ENCODE results near the gene KLHDC7A.

DNA sequence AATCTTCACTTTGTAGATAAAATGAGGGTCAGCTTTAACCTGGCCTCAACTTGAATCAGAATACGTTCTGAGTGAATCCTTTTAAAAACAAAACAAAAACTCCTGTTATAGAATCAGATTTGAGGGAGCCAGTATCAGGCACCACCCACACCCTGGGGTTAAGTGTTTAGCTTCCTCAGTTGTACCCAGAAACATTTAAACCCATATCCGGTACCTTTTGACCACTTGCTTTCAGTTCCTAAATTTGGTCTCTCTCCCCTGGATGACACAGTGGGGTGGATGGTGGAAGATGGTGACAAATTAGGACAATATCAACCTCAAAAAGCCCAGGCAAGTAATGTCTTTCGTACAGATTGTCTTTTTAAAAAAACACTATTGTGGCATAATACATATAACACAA, 10.4 kb downstream of the KLHDC7A start:
- TF ChIP-seq, protein P1, sequence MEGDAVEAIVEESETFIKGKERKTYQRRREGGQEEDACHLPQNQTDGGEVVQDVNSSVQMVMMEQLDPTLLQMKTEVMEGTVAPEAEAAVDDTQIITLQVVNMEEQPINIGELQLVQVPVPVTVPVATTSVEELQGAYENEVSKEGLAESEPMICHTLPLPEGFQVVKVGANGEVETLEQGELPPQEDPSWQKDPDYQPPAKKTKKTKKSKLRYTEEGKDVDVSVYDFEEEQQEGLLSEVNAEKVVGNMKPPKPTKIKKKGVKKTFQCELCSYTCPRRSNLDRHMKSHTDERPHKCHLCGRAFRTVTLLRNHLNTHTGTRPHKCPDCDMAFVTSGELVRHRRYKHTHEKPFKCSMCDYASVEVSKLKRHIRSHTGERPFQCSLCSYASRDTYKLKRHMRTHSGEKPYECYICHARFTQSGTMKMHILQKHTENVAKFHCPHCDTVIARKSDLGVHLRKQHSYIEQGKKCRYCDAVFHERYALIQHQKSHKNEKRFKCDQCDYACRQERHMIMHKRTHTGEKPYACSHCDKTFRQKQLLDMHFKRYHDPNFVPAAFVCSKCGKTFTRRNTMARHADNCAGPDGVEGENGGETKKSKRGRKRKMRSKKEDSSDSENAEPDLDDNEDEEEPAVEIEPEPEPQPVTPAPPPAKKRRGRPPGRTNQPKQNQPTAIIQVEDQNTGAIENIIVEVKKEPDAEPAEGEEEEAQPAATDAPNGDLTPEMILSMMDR (IDR thresholded peaks at IDR 0.05 in 8 of 11, conservative IDR thresholded peaks at IDR 0.05 in 3 of 11): no peak
- no peak for TF ChIP-seq POLR2A (IDR thresholded peaks at IDR 0.05)

Data from spleen (tissue), 7 donors.